Testis (tissue), 3 donors: ENCODE measurements around the gene CYS1. TPM values are rescaled to one million over a fixed set of nuclear protein-coding genes. Genes with fewer than 3 reads are reported as not detected.
A peak's percentile ranks its signal among the peaks of the same experiment; 100 is the strongest.

ENCODE experiments used
- DNase-seq: peaks from one replicate; pipeline ENCODE4 v3.0.0-alpha.2; 2019
- H3K27ac ChIP-seq, 2 donors: fragments of 200-600 bp; sonication (generic); one replicate each; pipeline ENCODE4 v1.5.1; 2019
- H3K27me3 ChIP-seq: fragments of 200-600 bp; sonication (generic); one replicate; pipeline ENCODE4 v1.5.1; 2019
- H3K36me3 ChIP-seq: fragments of 200-600 bp; sonication (generic); one replicate; pipeline ENCODE4 v1.5.1; 2017; ENCODE audit warnings: low read depth; ENCODE audit errors: missing control alignments
- H3K4me1 ChIP-seq: fragments of 200-600 bp; sonication (generic); one replicate; pipeline ENCODE4 v1.5.1; 2019
- H3K4me3 ChIP-seq, 2 donors: fragments of 200-600 bp; sonication (generic); one replicate each; pipeline ENCODE4 v1.5.1; 2017 to 2019
- H3K9me3 ChIP-seq: fragments of 200-600 bp; sonication (generic); one replicate; pipeline ENCODE4 v1.5.1; 2017
- POLR2A ChIP-seq: fragments of 450-650 bp; IDR thresholded peaks from one replicate; pipeline ENCODE4 v1.6.1; 2017; ENCODE audit warnings: antibody characterized with exemption, mild to moderate bottlenecking, moderate library complexity
- WGBS, 2 donors: methylation state at CpG; one replicate each; pipeline ENCODE4 v1.1.5; 2018; 5-methylcytosine and 5-hydroxymethylcytosine counted together
- intact Hi-C: fragments of 100-400 bp; cut with DNase I; formaldehyde crosslinking; loops from one replicate; pipeline ENCODE4 v1.15.1; 2023; ENCODE audit warnings: low total_unique reads
- polyA plus RNA-seq: library from polyadenylated mRNA; stranded (reverse); fragments of 350-450 nt; fragmentation: Illumina TruSeq; extraction: RNeasy Lipid Tissue Mini Kit (QIAGEN cat#74804); gene quantifications from one replicate; pipeline ENCODE4 v1.2.3, GENCODE V29; 2014; ENCODE audit warnings: low read depth, low replicate concordance; ENCODE audit not compliant: insufficient read depth
- total RNA-seq, 2 donors: library from RNA; depleted of rRNA; stranded (reverse); fragments of >200 nt; gene quantifications; one replicate each; pipeline ENCODE4 v1.2.3, GENCODE V29; 2016
- TF ChIP-seq, protein P1 (sequence below), 3 experiments: fragments of 450-650 bp in 2 of 3; fragments of 200-600 bp in 1 of 3; sonication (generic) in 1 of 3; IDR thresholded peaks; one replicate each; pipeline ENCODE4 v1.5.1; 2016 to 2019; ENCODE audit warnings: antibody characterized with exemption in 3 of 3, mild to moderate bottlenecking in 2 of 3, moderate library complexity in 1 of 3

The CYS1 gene
- total and polyA plus RNA-seq, 3 donors from 2014 or later, result 3.7 to 5.5 (median 4.3) TPM

DNA sequence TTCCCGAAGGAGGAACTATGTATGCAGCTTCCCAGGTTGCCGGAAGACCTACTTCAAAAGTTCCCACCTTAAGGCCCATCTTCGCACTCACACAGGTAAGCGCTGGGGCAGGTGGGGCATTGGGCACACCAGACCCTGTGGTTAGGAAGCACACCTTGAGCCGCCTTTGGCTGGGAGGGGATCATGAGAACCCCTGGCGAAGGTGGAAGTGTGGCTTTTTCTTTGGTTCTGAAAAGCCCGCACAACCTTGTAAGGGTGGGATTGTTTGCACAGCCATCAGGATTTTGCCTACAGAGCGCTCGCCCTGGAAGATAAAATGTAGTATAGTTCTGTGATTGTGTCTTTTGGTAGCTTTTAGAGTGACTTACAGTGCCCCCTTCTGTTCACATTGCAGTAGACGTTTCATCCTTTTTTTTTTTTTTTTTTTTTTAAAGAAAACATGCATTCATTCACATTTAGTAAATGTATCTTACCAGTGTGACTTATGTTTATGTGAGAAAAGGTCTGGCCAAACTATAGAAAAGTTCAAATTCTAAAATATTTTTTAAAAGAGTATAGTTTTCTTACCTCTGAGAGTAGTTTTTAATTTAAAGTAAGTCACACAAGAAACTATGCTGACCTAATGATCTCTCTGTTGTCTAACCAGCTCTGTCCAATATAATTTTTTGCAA, 31.6 kb downstream of the CYS1 start:
- intact Hi-C loops, result loop anchor here (10.0 kb wide), 1 partner anchor 64 kb away; no protein-coding TSS in a partner anchor
- TF ChIP-seq, protein P1, sequence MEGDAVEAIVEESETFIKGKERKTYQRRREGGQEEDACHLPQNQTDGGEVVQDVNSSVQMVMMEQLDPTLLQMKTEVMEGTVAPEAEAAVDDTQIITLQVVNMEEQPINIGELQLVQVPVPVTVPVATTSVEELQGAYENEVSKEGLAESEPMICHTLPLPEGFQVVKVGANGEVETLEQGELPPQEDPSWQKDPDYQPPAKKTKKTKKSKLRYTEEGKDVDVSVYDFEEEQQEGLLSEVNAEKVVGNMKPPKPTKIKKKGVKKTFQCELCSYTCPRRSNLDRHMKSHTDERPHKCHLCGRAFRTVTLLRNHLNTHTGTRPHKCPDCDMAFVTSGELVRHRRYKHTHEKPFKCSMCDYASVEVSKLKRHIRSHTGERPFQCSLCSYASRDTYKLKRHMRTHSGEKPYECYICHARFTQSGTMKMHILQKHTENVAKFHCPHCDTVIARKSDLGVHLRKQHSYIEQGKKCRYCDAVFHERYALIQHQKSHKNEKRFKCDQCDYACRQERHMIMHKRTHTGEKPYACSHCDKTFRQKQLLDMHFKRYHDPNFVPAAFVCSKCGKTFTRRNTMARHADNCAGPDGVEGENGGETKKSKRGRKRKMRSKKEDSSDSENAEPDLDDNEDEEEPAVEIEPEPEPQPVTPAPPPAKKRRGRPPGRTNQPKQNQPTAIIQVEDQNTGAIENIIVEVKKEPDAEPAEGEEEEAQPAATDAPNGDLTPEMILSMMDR (IDR thresholded peaks at IDR 0.05), result peak in 2 of 3 experiments; percentile 24 to 59
- no peak for TF ChIP-seq POLR2A
- Histone ChIP-seq H3K36me3 (no peaks in the 10 kb centered on the region), H3K9me3 (no peaks in the 10 kb centered on the region), H3K4me1 (peaks cover 11% of the 10 kb centered on the region), H3K4me3 (no peak overlapping the region), H3K27ac (no peak overlapping the region), H3K27me3 (no peaks in the 10 kb centered on the region)
- no peak for DNase-seq
- WGBS, 2 donors, result 64 to 66% methylated on average over 10 of the region's 10 CpGs

DNA sequence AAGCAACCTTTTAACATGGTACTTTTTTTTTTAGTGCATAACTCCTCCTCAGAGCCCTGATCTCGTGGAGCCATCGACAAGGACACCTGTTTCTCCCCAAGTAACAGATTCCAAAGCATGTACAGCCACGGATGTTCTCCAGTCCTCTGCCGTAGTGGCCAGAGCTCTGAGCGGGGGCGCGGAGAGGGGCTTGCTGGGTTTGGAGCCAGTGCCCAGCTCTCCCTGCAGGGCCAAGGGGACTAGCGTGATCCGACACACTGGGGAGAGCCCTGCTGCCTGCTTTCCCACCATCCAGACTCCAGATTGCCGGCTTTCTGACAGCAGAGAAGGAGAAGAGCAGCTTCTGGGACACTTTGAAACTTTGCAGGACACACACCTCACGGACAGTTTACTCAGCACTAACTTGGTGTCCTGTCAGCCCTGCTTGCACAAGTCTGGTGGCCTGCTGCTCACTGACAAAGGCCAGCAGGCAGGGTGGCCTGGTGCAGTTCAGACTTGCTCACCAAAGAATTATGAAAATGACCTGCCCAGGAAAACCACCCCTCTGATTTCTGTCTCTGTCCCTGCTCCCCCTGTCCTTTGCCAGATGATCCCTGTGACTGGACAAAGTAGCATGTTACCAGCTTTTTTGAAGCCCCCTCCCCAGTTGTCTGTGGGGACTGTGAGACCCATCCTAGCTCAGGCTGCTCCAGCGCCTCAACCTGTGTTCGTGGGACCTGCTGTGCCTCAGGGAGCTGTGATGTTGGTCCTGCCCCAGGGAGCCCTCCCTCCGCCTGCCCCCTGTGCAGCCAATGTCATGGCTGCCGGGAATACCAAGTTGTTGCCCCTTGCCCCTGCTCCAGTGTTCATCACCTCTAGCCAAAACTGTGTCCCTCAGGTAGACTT, 32.4 kb downstream of the CYS1 start:
- peaks cover 11% of the 10 kb centered on the region for H3K4me1 ChIP-seq
- no peak overlapping the region for H3K4me3 ChIP-seq
- no peaks in the 10 kb centered on the region for H3K9me3 ChIP-seq
- 82 to 86% methylated on average over 11 to 15 of the region's 15 CpGs for WGBS, 2 donors
- H3K27me3 ChIP-seq, result no peaks in the 10 kb centered on the region
- TF ChIP-seq, protein P1 (IDR thresholded peaks at IDR 0.05), result no peak
- no peak for TF ChIP-seq POLR2A
- no peak overlapping the region for H3K27ac ChIP-seq
- intact Hi-C loops, result loop anchor here (10.0 kb wide), 1 partner anchor 63 kb away; no protein-coding TSS in a partner anchor
- H3K36me3 ChIP-seq, result no peaks in the 10 kb centered on the region
- DNase-seq, result no peak

DNA sequence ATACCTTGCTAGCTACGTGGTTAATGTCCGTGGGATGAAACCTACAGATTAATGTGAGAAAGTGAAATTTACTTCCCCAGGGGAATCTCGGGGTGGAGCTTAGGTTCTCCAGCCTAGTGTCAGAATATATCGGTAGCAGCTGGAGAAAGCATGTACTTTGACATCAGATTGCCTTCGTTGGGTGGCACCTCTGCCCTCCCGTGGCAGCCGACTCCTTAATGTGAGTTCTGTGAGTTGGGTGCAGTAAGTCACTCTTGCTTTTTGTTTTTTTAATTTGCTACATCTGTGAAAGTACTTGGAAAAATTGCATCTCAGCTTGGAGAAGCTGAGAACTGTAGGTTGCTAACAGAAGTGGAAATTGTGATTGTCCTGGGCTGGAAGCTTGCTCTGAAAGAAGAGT, 33.3 kb downstream of the CYS1 start:
- Histone ChIP-seq H3K4me1 (peaks cover 20% of the 10 kb centered on the region), H3K27me3 (no peaks in the 10 kb centered on the region), H3K36me3 (no peaks in the 10 kb centered on the region), H3K9me3 (no peaks in the 10 kb centered on the region), H3K4me3 (no peak overlapping the region), H3K27ac (no peak overlapping the region)
- intact Hi-C loops, result loop anchor here (10.0 kb wide), 1 partner anchor 62 kb away; no protein-coding TSS in a partner anchor
- TF ChIP-seq, protein P1 (IDR thresholded peaks at IDR 0.05), result no peak
- TF ChIP-seq POLR2A, result no peak
- no peak for DNase-seq
- 32 to 49% methylated on average over 7 of the region's 7 CpGs for WGBS, 2 donors

DNA sequence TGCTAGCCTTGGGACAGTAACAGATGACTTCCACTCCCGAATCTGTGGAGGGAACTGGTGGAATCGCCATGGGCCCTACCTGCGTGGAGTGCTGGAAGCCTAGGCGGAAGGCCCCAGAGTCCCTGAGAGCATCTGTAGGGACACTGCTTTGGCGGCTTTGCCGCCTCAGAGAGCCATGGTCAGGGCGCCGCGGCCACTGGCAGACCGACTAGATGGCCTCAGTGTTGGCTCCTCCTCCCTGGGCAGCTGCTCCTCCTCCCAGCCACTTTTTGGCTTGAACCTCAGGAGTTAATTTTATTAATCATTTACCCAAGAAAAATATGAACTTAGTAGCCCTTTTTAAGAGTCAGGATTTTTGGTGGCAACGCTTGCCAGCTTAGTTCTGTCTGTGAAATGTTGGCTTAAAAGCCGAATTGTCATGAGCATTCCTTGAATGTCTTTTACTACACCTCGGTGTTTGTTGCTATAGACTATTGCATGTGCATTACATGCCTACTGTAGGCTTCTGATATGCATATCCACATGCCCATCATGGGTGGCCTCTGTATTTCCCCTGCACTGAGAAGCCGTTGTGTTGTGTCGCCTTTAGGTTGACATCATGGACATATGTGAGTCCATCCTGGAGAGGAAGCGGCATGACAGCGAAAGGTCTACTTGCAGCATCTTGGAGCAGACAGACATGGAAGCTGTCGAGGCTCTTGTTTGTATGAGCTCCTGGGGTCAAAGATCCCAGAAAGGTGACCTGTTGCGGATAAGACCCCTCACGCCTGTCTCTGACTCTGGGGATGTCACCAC, 34.5 kb downstream of the CYS1 start:
- peak overlapping the region; percentile 12 to 69 for H3K4me3 ChIP-seq
- intact Hi-C loops, result loop anchor here (10.0 kb wide), 1 partner anchor 61 kb away; no protein-coding TSS in a partner anchor
- peak overlapping the region; percentile 80 to 97 for H3K27ac ChIP-seq
- H3K9me3 ChIP-seq, result no peaks in the 10 kb centered on the region
- 53 to 60% methylated on average over 18 to 20 of the region's 20 CpGs for WGBS, 2 donors
- no peaks in the 10 kb centered on the region for H3K36me3 ChIP-seq
- peaks cover 24% of the 10 kb centered on the region for H3K4me1 ChIP-seq
- no peak for DNase-seq
- H3K27me3 ChIP-seq, result no peaks in the 10 kb centered on the region
- TF ChIP-seq, protein P1 (IDR thresholded peaks at IDR 0.05), result no peak
- no peak for TF ChIP-seq POLR2A
